HG03575 (cell line): Measurements from ENCODE around the gene SEC24D.
A peak's percentile ranks its signal among the peaks of the same experiment; 100 is the strongest.
"Not testable (repeated sequence)": the region's sequence is repeated elsewhere in the genome, so short reads cannot be mapped to it uniquely, and the experiment has no call there.

Experiments used
- ATAC-seq: cut with Tn5 transposase; IDR thresholded peaks from one replicate; pipeline ENCODE4 v1.9.1; 2021; ENCODE audit not compliant: unreplicated experiment, insufficient number of reproducible peaks, low FRiP score; ENCODE audit errors: extremely low read depth

SEC24D gene

DNA sequence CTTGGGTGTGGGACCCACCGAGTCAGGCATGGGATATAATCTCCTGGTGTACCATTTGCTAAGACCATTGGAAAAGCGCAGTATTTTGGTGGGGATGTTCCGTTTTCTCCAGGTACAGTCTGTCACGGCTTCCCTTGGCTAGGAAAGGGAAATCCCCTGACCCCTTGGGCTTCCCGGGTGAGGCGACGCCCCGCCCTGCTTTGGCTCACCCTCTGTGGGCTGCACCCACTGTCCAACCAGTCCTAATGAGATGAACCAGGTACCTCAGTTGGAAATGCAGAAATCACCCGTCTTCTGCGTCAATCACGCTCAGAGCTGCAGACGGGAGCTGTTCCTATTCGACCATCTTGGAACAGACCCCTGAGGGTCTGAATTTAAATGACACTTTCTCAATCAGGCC, 53.0 kb downstream of the SEC24D start:
- ATAC-seq = not testable (repeated sequence)

DNA sequence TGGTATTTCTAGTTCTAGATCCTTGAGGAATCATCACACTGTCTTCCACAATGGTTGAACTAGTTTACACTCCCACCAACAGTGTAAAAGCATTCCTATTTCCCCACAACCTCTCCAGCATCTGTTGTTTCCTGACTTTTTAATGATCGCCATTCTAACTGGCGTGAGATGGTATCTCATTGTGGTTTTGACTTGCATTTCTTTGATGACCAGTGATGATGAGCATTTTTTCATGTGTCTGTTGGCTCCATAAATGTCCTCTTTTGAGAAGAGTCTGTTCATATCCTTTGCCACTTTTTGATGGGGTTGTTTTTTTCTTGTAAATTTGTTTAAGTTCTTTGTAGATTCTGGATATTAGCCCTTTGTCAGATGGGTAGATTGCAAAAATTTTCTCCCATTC, 58.3 kb downstream of the SEC24D start:
- ATAC-seq = not testable (repeated sequence)

DNA sequence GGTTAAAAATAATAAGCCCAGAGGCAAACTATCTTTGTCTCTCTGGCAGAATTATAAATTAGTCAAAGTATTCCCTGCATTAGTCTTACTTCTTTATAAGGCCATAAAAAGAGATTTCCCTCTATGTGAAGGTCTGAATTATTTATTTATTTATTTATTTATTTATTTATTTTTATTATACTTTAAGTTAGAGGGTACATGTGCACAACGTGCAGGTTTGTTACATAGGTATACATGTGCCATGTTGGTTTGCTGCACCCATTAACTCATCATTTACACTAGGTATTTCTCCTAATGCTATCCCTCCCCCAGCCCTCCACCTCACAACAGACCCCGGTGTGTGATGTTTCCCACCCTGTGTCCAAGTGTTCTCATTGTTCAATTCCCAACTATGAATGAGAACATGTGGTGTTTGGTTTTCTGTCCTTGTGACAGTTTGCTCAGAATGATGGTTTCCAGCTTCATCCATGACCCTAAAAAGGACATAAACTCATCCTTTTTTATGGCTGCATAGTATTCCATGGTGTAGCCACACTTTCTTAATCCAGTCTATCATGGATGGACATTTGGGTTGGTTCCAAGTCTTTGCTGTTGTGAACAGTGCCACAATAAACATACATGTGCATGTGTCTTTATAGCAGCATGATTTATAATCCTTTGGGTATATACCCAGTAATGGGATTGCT, 58.8 kb downstream of the SEC24D start:
- ATAC-seq = not testable (repeated sequence)

DNA sequence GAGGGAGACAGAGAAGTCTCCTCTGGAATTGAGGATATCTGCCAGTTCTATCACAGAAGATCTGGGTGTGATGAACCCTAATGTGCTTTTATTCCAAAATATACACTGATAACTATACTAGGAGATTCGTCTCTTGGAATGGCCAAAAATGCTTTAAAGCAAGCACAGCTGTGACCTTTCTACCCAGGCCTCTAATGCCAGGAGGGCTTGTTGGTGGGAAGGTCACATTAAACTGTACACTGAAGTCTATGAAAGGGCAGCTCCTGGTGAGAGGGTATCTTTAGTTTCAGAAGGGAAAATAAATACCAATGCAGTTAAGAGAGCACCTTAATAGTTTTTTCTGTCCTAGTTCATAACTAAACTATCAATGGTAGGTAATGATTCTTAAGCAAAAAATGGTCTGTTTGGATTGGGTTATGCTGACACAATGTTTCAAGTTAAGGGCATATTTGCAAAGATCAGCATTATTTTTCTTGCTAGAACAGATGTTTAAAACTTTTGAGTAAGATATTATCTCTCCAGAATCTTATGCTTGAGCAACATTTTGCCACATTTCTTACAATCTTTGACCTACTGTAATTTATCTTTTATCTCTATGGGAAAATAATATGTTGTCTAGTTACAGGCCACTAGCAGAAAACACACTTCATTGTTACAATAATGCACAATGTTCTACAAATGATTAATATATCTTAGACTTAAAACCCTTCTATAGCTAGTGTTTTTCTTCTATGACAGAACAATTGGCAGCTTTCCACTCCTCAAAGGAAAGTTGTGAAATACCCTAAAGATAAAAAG, 59.6 kb downstream of the SEC24D start:
- ATAC-seq = no peak

DNA sequence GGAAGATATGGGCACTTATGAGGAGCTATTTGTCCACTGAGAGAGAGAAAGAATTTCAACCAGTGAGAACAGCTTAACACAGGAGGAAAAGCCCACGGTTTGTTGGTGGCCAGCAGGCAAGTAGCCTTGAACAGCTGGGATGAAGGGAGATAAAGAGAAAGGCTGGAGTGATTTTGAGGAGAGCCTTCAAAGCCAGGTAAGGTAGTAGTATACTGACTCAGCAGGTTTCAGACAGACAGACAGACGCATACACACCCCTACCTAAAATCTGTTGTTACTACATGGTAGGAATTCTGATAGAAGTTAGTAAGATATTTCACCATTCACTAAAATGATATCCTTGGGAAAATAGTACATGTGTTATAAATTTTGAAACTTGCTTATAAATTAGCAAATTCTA, 60.5 kb downstream of the SEC24D start:
- no peak for ATAC-seq

DNA sequence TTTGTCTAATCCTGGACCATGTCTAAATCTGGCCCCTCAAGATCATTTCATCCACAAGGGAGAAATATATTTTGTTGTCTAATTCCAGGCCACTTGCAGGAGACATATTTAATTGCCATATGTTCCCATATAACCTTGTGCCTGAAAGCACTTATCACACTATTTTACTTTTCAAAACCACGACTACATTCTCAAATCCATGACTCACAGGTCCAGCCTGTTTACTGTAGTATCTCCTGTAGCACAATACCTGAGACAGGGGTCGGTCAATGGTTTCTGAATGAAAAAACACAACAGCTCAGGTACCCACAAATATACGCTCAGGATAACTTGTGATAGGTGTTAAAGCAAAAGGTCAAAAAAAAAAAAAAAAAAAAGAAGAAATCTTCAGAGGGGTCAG, 60.9 kb downstream of the SEC24D start:
- ATAC-seq = no peak

DNA sequence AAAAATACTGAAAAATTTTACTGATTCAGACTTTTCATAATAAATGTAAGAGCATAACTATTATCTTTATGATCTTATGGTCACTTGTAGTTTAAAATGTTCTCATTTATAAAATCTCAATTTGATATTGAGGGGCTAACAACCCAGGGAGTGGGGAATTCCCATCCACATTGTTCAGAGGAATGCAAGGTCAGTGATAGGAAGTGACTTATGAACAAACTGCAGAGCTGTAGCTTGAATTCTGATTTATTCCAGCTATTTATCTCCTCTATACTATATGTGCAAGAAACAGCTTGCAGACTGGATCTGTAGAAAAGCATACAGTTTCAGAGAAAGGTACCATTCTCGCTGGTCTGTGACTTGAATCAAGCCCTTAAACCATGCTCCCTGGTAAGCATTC, 61.6 kb downstream of the SEC24D start:
- ATAC-seq = no peak

DNA sequence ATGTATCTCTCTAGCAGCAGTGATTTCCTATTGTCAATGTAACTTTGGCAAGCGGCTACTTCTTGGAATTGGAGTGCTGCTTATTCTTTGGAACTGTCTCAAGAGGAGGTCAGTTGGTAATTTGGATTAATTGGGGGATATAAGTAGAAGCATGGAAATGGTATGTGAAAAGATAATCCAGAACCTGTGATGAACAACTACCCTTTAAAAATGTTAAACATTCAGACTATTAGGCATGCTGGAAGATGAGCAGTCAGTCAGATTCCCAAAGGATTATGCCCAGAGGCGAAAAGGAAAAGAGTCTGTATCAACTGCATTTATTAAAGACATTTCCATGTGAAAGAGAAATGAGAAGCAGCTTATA, 62.5 kb downstream of the SEC24D start:
- no peak for ATAC-seq

DNA sequence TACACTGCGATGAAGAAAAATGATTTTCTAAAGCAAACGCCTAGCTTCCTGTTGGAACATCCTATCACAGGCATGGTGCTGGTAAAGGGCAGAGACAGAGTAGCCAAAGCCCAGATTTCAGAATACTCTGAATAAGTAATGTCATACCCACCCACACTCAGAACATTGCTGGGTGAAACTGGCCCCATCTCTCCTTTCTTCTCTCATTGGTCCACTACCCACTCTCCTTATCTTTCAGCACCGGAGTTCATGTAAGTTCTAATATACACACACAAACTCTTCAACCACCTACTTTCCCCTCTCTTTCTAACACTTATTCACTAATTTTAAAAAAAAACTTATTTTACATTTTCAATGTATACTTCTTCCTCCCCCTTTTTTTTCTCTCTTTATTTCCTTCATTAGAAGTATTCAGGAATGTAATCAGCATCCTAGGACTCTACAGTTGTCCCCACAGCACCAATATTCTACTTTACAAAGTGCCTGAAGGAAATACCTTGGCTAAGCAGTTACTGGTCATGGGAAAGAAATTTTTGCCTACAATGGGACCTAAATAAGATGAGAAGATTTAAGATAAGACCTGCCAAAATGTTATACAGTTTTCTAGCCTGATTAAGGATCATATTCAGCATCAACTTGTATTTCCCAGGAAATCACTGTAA, 63.0 kb downstream of the SEC24D start:
- ATAC-seq = no peak

DNA sequence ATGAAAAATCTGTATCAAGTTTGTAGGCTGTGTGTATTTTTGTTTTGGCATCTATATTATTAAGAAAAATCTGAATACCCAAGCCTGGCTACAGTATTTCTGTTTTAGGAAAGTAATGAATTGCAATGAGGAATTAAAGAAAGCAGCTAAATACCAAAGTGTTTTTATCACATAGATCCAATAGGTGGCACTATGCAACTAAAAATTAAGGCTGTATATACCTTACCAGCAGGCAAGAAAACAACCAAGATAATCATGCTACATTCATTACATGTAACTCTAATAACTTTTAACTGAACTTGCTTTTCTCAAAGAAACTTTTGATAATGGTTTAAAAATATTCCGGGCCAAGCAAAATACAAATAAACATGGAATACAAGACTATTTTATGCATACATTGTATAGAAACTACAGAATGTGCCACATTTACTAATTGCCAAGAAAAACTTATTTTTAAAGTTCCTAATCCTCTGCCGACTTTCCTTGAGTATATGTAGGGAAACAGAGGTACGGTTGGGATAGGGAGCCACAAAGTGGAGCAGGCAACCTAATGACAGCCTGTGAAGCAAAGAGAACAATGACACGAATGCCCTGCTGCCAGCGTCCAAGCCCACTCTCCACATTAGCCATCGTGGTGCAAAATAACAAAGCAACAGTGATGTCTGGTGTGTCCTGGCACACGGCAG, 63.7 kb downstream of the SEC24D start:
- ATAC-seq = peak; percentile 52

DNA sequence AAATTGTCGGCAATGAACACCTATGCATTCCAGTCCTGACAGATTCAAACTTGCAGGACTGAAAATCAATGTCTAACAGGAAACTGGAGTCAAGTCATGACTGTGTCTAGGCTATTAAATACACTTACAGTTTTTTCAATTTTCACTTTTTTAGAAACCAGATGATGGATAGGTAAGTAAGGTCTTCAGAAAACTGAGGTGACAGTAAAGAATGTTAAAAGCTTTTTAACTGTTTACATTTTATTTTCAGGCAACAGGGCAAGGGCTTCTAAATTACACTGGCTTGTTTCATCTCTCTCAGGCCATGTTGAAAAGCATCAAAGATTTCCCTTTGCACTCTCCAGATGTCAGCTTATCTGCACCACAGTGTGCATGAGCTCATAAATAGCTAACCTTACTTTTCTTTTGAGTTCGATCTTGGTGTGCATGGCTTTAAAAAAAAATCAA, 65.2 kb downstream of the SEC24D start:
- no peak for ATAC-seq

DNA sequence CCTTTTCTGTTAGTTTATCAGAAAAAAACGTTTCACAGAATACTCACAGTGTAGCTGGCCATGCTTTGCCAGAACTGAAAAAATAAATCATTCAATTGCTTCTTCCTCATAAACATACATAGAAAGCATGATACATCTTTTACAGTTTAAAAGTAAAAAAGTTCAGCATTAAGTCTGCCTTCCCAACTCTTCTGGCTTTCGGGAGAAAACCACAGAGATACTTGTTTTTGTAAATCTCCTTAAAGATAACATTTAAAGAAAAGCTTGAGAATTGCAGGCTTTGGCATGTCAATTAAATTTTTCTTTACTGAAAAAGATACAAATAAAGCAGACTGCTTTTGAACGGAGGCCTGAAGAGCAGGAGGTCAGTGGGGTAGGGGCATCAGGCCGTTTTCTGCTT, 66.8 kb downstream of the SEC24D start:
- no peak for ATAC-seq

DNA sequence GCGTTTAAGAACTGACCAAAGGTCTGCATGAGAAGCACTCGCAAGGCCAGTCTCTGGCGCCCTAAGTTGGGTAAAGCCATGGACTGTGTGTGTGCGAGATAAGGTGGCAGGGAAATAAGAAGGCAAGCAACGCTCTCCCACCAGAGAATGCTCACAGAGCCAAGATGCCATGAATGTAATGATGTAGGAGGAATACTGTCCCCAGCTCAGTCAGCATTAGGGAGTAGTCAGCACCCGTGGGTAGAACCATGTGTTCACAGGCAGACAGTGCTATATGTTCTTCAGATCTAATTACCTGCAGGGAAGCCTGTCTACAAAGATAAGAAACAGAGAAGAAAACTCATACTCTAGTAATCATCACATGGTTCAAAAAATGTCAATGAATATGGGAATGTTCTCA, 68.8 kb downstream of the SEC24D start:
- no peak for ATAC-seq

DNA sequence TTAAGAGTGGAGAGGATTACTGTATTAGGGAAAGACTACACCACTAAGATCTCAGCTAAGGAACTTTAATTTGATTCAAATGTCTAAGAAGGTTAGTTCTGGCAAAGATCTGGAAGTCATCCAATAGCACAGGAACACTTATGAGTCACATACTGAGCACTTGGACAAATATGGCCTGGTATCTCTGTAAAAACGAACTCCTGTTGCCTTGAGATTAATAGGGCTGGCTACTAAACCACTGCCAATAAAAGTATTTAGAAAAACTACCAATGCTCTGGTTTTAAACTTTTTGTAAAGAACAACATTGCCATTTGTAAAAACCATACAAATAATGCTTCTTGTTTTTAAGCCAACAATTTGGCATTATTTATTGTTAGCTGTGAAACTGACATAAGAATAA, 70.5 kb downstream of the SEC24D start:
- no peak for ATAC-seq

DNA sequence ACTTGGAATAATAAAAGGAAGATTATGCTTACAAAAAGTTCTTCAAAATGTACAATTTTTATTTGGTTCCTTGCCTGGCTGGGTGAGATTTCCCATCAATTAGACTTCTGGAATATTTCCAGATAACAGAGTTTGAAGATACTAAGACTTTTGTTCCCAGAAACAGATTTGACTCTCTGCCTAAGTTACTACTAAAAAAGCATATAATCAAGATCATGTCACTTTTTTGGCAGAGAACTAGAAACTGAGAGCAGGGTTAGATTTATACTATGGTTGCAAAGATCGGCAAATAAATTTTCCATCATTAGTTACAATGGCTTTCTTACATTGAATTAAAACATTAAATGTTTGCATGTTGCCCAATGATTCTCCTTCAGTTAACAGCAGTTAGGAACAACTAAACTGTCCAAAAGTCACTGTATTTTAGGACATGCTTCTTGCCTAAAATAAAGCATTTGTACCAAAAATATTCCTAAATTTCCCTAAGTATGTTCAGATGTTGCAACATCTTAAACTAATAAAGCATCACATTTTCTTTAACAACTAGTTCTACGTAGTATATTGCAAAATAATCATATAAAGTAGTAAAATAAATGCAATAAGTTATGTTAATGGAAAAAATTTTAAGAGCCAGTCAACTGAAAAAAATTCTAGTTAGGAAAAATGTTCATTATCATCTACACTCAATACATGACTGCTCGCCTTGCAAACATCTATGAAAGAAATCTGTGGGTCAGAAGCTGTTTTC, 73.0 kb downstream of the SEC24D start:
- no peak for ATAC-seq

DNA sequence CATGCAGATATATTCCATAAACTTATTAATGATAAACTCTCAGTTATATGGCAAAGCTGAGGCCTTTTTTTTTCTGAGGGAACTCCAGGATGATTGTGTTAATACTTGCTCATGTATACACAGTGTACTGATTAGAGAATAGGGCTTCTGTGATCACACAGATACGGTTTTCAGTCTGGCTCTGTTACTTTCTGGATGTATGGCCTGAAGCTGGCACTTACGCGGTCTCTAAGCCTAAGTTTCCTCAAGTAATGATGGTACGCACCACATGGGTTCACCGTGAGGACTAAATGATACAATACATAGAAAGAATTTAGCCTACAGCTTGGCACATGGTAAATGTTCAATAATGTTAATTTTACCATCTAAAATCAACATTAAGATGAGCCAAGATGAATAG, 73.8 kb downstream of the SEC24D start:
- ATAC-seq = no peak

DNA sequence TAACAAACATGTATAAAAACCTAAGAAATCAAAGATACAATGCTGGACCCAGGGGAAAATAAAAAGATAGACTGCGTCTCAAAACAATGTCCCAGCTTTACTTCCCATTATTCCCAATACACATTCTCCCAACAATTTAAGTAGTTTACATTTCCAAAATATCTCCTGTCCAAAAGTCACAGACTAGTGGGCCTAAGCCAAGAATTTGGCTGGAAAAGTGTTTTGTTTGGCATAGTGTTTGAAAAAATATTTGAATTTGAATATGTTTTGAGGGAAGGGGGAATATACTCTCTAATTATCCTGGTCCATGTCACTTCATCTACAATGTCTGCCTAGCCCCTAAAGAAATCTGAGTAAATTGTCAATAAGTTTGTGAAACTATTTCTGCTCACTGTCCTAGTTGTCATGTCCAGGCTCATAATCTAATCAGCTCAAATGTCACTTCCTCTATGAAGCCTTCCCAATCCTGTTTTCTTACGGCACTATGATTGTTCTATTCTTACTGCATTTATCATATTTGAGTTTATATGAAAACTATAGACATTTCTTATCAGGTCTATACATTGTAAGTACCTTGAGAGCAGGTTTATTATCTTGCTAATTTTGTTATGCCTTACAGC, 74.4 kb downstream of the SEC24D start:
- ATAC-seq = no peak

DNA sequence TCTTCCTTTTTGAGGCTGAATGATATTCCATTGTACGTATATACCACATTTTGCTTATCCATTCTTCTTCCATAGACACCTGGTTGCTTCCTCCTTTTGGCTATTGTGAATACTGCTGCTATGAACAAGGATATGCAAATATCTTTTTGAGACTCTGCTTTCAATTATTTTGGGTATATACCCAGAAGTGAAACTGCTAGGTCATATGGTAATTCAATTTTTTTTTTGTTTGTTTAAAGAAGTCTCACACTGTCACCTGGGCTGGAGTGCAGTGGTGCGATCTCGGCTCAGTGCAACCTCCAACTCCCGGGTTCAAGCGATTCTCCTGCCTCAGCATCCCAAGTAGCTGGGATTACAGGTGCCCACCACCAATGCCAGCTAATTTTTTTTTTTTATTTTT, 75.4 kb downstream of the SEC24D start:
- ATAC-seq = peak; percentile 100

DNA sequence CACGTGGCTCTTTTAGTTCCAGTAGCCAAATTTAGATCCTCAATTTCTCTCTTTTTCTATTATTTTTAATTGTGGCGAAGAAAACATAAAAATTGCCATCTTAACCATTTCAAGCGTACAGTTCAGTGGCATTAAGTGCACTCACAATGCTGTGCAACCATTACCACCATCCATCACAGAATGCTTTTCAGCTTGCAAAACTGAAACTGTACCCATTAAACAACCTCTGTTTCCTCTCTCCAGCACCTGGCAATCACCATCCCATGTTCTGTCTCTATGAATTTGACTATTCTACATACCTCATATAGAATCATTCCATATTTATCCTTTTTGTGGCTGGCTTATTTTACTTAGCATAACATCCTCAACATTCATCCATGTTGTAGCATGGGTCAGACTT, 75.8 kb downstream of the SEC24D start:
- peak; percentile 14 for ATAC-seq
